ENCODE data around the gene MUC5B. TPM values are rescaled to one million over a fixed set of nuclear protein-coding genes. Genes with fewer than 3 reads are reported as not detected.
A peak's percentile ranks its signal among the peaks of the same experiment; 100 is the strongest.

MUC5B gene
- total and polyA plus RNA-seq, 4 donors = 0.17 to 0.95 (median 0.50) TPM; not detected in 1

- peaks cover 15 to 74% (median 49%) of the 10 kb centered on the region in 4 donors for H3K4me1 ChIP-seq (ENCODE audit: control insufficient read depth in 4 of 4, insufficient read depth in 4 of 4, low read length in 3 of 4)
- peak overlapping the region; percentile 86 to 89 for H3K27ac ChIP-seq (ENCODE audit: low read depth in 1 of 2, low read length in 2 of 2)
- peak overlapping the region in 1 of 3 donors; percentile 7 for H3K4me3 ChIP-seq (ENCODE audit: low read depth in 1 of 3, low read length in 3 of 3)
- WGBS = 61% methylated on average over 21 of the region's 21 CpGs
- H3K27me3 ChIP-seq (ENCODE audit: control insufficient read depth in 4 of 4, insufficient read depth in 4 of 4, low read length in 3 of 4) = no peaks in the 10 kb centered on the region
- H3K9me3 ChIP-seq (ENCODE audit: control insufficient read depth in 4 of 4, low read length in 3 of 4) = peaks cover 0 to 3% (median 0%) of the 10 kb centered on the region in 4 donors
- peak; percentile 32 for DNase-seq (ENCODE audit: low spot score)
- H3K36me3 ChIP-seq (ENCODE audit: control insufficient read depth in 4 of 4, insufficient read depth in 3 of 4, low read depth in 1 of 4, low read length in 3 of 4) = no peaks in the 10 kb centered on the region
- TF ChIP-seq MAX (IDR thresholded peaks at IDR 0.05) = no peak
- no peak for TF ChIP-seq ATF3 (IDR thresholded peaks at IDR 0.05)
- no peak for TF ChIP-seq HNF4G (IDR thresholded peaks at IDR 0.05)
- no peak for TF ChIP-seq REST (IDR thresholded peaks at IDR 0.05)
- TF ChIP-seq JUND (IDR thresholded peaks at IDR 0.05) = no peak
- TF ChIP-seq FOXA2 (IDR thresholded peaks at IDR 0.05) = no peak
- no peak for TF ChIP-seq RXRA (IDR thresholded peaks at IDR 0.05)
- TF ChIP-seq YY1 (IDR thresholded peaks at IDR 0.05) = no peak
- TF ChIP-seq FOXA1 (IDR thresholded peaks at IDR 0.05) = no peak
- TF ChIP-seq NR2F2 (IDR thresholded peaks at IDR 0.05) = no peak
- no peak for TF ChIP-seq EGR1 (IDR thresholded peaks at IDR 0.05; ENCODE audit: low read depth in 2 of 2)
- TF ChIP-seq ZBTB33 (IDR thresholded peaks at IDR 0.05) = no peak
- TF ChIP-seq HNF4A (conservative IDR thresholded peaks at IDR 0.05) = no peak
- no peak for TF ChIP-seq SP1 (IDR thresholded peaks at IDR 0.05)
- TF ChIP-seq TAF1 (conservative IDR thresholded peaks at IDR 0.05) = no peak
- TF ChIP-seq CTCF (IDR thresholded peaks at IDR 0.05; ENCODE audit: low read depth, low read length, missing input control) = no peak
- peak overlapping the region; percentile 42 to 61 for H3K9ac ChIP-seq (ENCODE audit: low read depth in 1 of 2, low read length in 2 of 2)
Observed at GRCh38 chr11:1307163-1307870, 84.5 kb downstream of the MUC5B start.

Measured in liver (tissue), 9 donors.